ENCODE data around the gene BABAM2.

- TF ChIP-seq CTCF (IDR thresholded peaks at IDR 0.05): no peak
- no peak for TF ChIP-seq POLR2A (IDR thresholded peaks at IDR 0.05)
Observed at GRCh38 chr2:28312307-28313219, 422.0 kb downstream of the BABAM2 start.

All from vagina (tissue), 2 donors.